ENCODE results near the gene NCK1.

- TF ChIP-seq EZH2 (IDR thresholded peaks at IDR 0.05; ENCODE audit: low read length, unreplicated experiment) (no peak), CTCF (conservative IDR thresholded peaks at IDR 0.05; ENCODE audit: low read depth, low read length) (no peak)
Observed at GRCh38 chr3:136909187-136909586, 47.2 kb downstream of the NCK1 start.

All from PC-3 (cell line).